ENCODE measurements around the gene BTRC.

Gene BTRC

GRCh38 chr10:101485681-101486554 lies 132.0 kb downstream of the BTRC start:
- DNase-seq: no peak

- DNase-seq: no peak
Observed at GRCh38 chr10:101487399-101487798, 133.4 kb downstream of the BTRC start.

- DNase-seq: no peak
Observed at GRCh38 chr10:101489355-101489754, 135.4 kb downstream of the BTRC start.

GRCh38 chr10:101490026-101490425 lies 136.1 kb downstream of the BTRC start:
- no peak for DNase-seq

- no peak for DNase-seq
Observed at GRCh38 chr10:101492205-101492604, 138.2 kb downstream of the BTRC start.

GRCh38 chr10:101492814-101493213 lies 138.8 kb downstream of the BTRC start:
- DNase-seq: no peak

- no peak for DNase-seq
Observed at GRCh38 chr10:101493249-101493648, 139.3 kb downstream of the BTRC start.

GRCh38 chr10:101493782-101494281 lies 139.9 kb downstream of the BTRC start:
- DNase-seq: no peak

GRCh38 chr10:101494650-101495049 lies 140.7 kb downstream of the BTRC start:
- DNase-seq: no peak

- DNase-seq: no peak
Observed at GRCh38 chr10:101495324-101495925, 141.5 kb downstream of the BTRC start.

- no peak for DNase-seq
Observed at GRCh38 chr10:101504438-101504837, 150.5 kb downstream of the BTRC start.

GRCh38 chr10:101506829-101507661 lies 153.1 kb downstream of the BTRC start:
- no peak for DNase-seq

- no peak for DNase-seq
Observed at GRCh38 chr10:101507828-101508227, 153.9 kb downstream of the BTRC start.

- DNase-seq: no peak
Observed at GRCh38 chr10:101511938-101512337, 158.0 kb downstream of the BTRC start.

- DNase-seq: no peak
Observed at GRCh38 chr10:101512738-101513137, 158.8 kb downstream of the BTRC start.

GRCh38 chr10:101513733-101514132 lies 159.8 kb downstream of the BTRC start:
- DNase-seq: no peak

- no peak for DNase-seq
Observed at GRCh38 chr10:101525848-101526247, 171.9 kb downstream of the BTRC start.

GRCh38 chr10:101529207-101529606 lies 175.2 kb downstream of the BTRC start:
- no peak for DNase-seq

GRCh38 chr10:101529725-101530553 lies 176.0 kb downstream of the BTRC start:
- no peak for DNase-seq

- no peak for DNase-seq
Observed at GRCh38 chr10:101535949-101536348, 182.0 kb downstream of the BTRC start.

GRCh38 chr10:101536800-101537199 lies 182.8 kb downstream of the BTRC start:
- no peak for DNase-seq

GRCh38 chr10:101538446-101538845 lies 184.5 kb downstream of the BTRC start:
- no peak for DNase-seq
